OCI-LY1 (cell line): ENCODE data around the gene REXO1.

Source experiments
- H2AFZ ChIP-seq: fragments of 200-600 bp; sonication (generic), shearing (Covaris generic); 2 replicates; pipeline ENCODE4 v1.6.0; 2014; ENCODE audit warnings: antibody characterized with exemption, mild to moderate bottlenecking, low read length
- H3F3A ChIP-seq: fragments of 200-600 bp; sonication (generic), shearing (Covaris generic); 2 replicates; pipeline ENCODE4 v1.6.0; 2014; ENCODE audit warnings: mild to moderate bottlenecking, antibody characterized with exemption, low read length, moderate library complexity; ENCODE audit not compliant: insufficient read depth
- H3K27ac ChIP-seq: fragments of 200-600 bp; sonication (generic); 2 replicates; pipeline ENCODE4 v1.5.1; 2014; ENCODE audit warnings: low read length, mixed run types, mild to moderate bottlenecking, low read depth; ENCODE audit not compliant: poor library complexity, severe bottlenecking
- H3K27me3 ChIP-seq: fragments of 200-600 bp; sonication (generic); 2 replicates; pipeline ENCODE4 v1.6.0; 2014; ENCODE audit warnings: antibody characterized with exemption, mild to moderate bottlenecking, low read length, moderate library complexity; ENCODE audit not compliant: insufficient read depth
- H3K36me3 ChIP-seq: fragments of 200-600 bp; sonication (generic); 2 replicates; pipeline ENCODE4 v1.6.1; 2014; ENCODE audit warnings: mild to moderate bottlenecking, antibody characterized with exemption, low read length, moderate library complexity, mixed read lengths; ENCODE audit not compliant: insufficient read depth
- H3K4me1 ChIP-seq: fragments of 200-600 bp; sonication (generic); 2 replicates; pipeline ENCODE4 v1.5.1; 2014; ENCODE audit warnings: mild to moderate bottlenecking, low read length, moderate library complexity; ENCODE audit not compliant: insufficient read depth, severe bottlenecking
- H3K4me2 ChIP-seq: fragments of 200-600 bp; sonication (generic), shearing (Covaris generic); 2 replicates; pipeline ENCODE4 v1.6.1; 2014; ENCODE audit warnings: low read length
- H3K4me3 ChIP-seq: fragments of 200-600 bp; sonication (generic); 2 replicates; pipeline ENCODE4 v1.5.1; 2014; ENCODE audit warnings: low read length, low read depth, mild to moderate bottlenecking, mixed read lengths; ENCODE audit not compliant: poor library complexity, severe bottlenecking
- H3K79me2 ChIP-seq: fragments of 200-600 bp; shearing (Covaris generic); 2 replicates; pipeline ENCODE4 v1.6.1; 2016; ENCODE audit warnings: mixed run types, low read length, mixed read lengths; ENCODE audit not compliant: insufficient read depth
- H3K9ac ChIP-seq: fragments of 200-600 bp; sonication (generic), shearing (Covaris generic); 2 replicates; pipeline ENCODE4 v1.6.1; 2014; ENCODE audit warnings: mild to moderate bottlenecking, low read length, mixed read lengths
- H3K9me2 ChIP-seq: fragments of 200-600 bp; sonication (generic), shearing (Covaris generic); 2 replicates; pipeline ENCODE4 v1.6.1; 2014; ENCODE audit warnings: low read depth, mild to moderate bottlenecking, low read length, mixed read lengths
- H3K9me3 ChIP-seq: fragments of 200-600 bp; shearing (Covaris generic); 2 replicates; pipeline ENCODE4 v1.6.1; 2014; ENCODE audit warnings: low read length, mixed read lengths
- H4K20me1 ChIP-seq: fragments of 200-600 bp; sonication (generic), shearing (Covaris generic); 2 replicates; pipeline ENCODE4 v1.6.0; 2016; ENCODE audit warnings: mild to moderate bottlenecking, low read length; ENCODE audit not compliant: insufficient read depth
- CTCF ChIP-seq: fragments of 200-600 bp; sonication (generic), shearing (Covaris generic); IDR thresholded peaks from 2 replicates; pipeline ENCODE4 v1.5.1; 2017; ENCODE audit warnings: mild to moderate bottlenecking, antibody characterized with exemption, low read length, moderate library complexity, mixed read lengths
- EZH2 ChIP-seq: fragments of 200-600 bp; sonication (generic), shearing (Covaris generic); IDR thresholded peaks from 2 replicates; pipeline ENCODE4 v1.8.0; 2017; ENCODE audit warnings: borderline replicate concordance, mixed run types, mild to moderate bottlenecking, antibody characterized with exemption, low read length, moderate library complexity, mixed read lengths

The REXO1 gene

GRCh38 chr19:1789261-1790041 lies 58.8 kb downstream of the REXO1 start:
- H3K79me2 ChIP-seq = no peaks in the 10 kb centered on the region
- no peaks in the 10 kb centered on the region for H3K9me2 ChIP-seq
- H3K27ac ChIP-seq = no peak overlapping the region
- no peak for TF ChIP-seq CTCF
- no peak for TF ChIP-seq EZH2
- no peak overlapping the region for H3K4me3 ChIP-seq
- no peaks in the 10 kb centered on the region for H3K27me3 ChIP-seq
- no peaks in the 10 kb centered on the region for H3K36me3 ChIP-seq
- no peaks in the 10 kb centered on the region for H3K9me3 ChIP-seq
- no peak overlapping the region for H3K9ac ChIP-seq
- no peak overlapping the region for H2AFZ ChIP-seq
- H4K20me1 ChIP-seq = no peaks in the 10 kb centered on the region
- no peaks in the 10 kb centered on the region for H3F3A ChIP-seq
- no peak overlapping the region for H3K4me2 ChIP-seq
- no peaks in the 10 kb centered on the region for H3K4me1 ChIP-seq

- no peaks in the 10 kb centered on the region for H3K79me2 ChIP-seq
- H3K4me3 ChIP-seq = no peak overlapping the region
- no peaks in the 10 kb centered on the region for H4K20me1 ChIP-seq
- TF ChIP-seq CTCF (no peak), EZH2 (no peak)
- peaks cover 15% of the 10 kb centered on the region; the same call in 1 of the 2 replicates for H3K27me3 ChIP-seq
- H3K4me2 ChIP-seq = no peak overlapping the region
- H3F3A ChIP-seq = no peaks in the 10 kb centered on the region
- H3K9me3 ChIP-seq = peaks cover 4% of the 10 kb centered on the region
- H3K36me3 ChIP-seq = no peaks in the 10 kb centered on the region
- H3K9ac ChIP-seq = no peak overlapping the region
- H2AFZ ChIP-seq = no peak overlapping the region
- no peaks in the 10 kb centered on the region for H3K9me2 ChIP-seq
- no peak overlapping the region for H3K27ac ChIP-seq
- peaks cover 6% of the 10 kb centered on the region for H3K4me1 ChIP-seq
These were observed 61.2 kb downstream of the REXO1 start for GRCh38 chr19:1787116-1787515.

GRCh38 chr19:1786668-1787067 lies 61.6 kb downstream of the REXO1 start:
- TF ChIP-seq EZH2 = no peak
- TF ChIP-seq CTCF = no peak
- no peaks in the 10 kb centered on the region for H3K36me3 ChIP-seq
- no peak overlapping the region for H3K9ac ChIP-seq
- H4K20me1 ChIP-seq = no peaks in the 10 kb centered on the region
- H3K9me3 ChIP-seq = peaks cover 4% of the 10 kb centered on the region
- no peak overlapping the region for H3K27ac ChIP-seq
- no peak overlapping the region for H3K4me3 ChIP-seq
- no peaks in the 10 kb centered on the region for H3F3A ChIP-seq
- no peaks in the 10 kb centered on the region for H3K9me2 ChIP-seq
- peaks cover 6% of the 10 kb centered on the region for H3K4me1 ChIP-seq
- no peak overlapping the region for H2AFZ ChIP-seq
- peaks cover 16% of the 10 kb centered on the region; the same call in 1 of the 2 replicates for H3K27me3 ChIP-seq
- no peak overlapping the region for H3K4me2 ChIP-seq
- no peaks in the 10 kb centered on the region for H3K79me2 ChIP-seq
